ENCODE data around the gene PACSIN1.

The PACSIN1 gene

GRCh38 chr6:34435916-34436315 is 30.0 kb upstream of the PACSIN1 start:
- no peak for TF ChIP-seq FOXP2 (optimal IDR thresholded peaks at IDR 0.05; ENCODE audit: control extremely low read depth, extremely low read length, insufficient read depth)
- TF ChIP-seq POLR2AphosphoS5 (IDR thresholded peaks at IDR 0.05; ENCODE audit: borderline replicate concordance, low read depth, low read length) = no peak
- TF ChIP-seq EZH2 (IDR thresholded peaks at IDR 0.05) = no peak
- Histone ChIP-seq H3K36me3 (ENCODE audit: insufficient read depth, low read length) (no peaks in the 10 kb centered on the region), H3K9me3 (ENCODE audit: low read depth, low read length) (no peaks in the 10 kb centered on the region), H3K4me3 (no peak overlapping the region), H3K27ac (no peak overlapping the region), H3K9ac (ENCODE audit: insufficient read length) (no peak overlapping the region)
- DNase-seq (ENCODE audit: low read depth, low spot score) = no peak

GRCh38 chr6:34436803-34437643 is 28.9 kb upstream of the PACSIN1 start:
- no peak overlapping the region for H3K27ac ChIP-seq
- TF ChIP-seq FOXP2 (optimal IDR thresholded peaks at IDR 0.05; ENCODE audit: control extremely low read depth, extremely low read length, insufficient read depth) = no peak
- no peak for TF ChIP-seq EZH2 (IDR thresholded peaks at IDR 0.05)
- TF ChIP-seq POLR2AphosphoS5 (IDR thresholded peaks at IDR 0.05; ENCODE audit: borderline replicate concordance, low read depth, low read length) = no peak
- H3K36me3 ChIP-seq (ENCODE audit: insufficient read depth, low read length) = no peaks in the 10 kb centered on the region
- no peak overlapping the region for H3K9ac ChIP-seq (ENCODE audit: insufficient read length)
- H3K9me3 ChIP-seq (ENCODE audit: low read depth, low read length) = no peaks in the 10 kb centered on the region
- no peak overlapping the region for H3K4me3 ChIP-seq
- DNase-seq (ENCODE audit: low read depth, low spot score) = no peak

- Histone ChIP-seq H3K4me3 (no peak overlapping the region), H3K36me3 (ENCODE audit: insufficient read depth, low read length) (no peaks in the 10 kb centered on the region), H3K27ac (no peak overlapping the region), H3K9ac (ENCODE audit: insufficient read length) (no peak overlapping the region), H3K9me3 (ENCODE audit: low read depth, low read length) (no peaks in the 10 kb centered on the region)
- TF ChIP-seq POLR2AphosphoS5 (IDR thresholded peaks at IDR 0.05; ENCODE audit: borderline replicate concordance, low read depth, low read length) = no peak
- TF ChIP-seq FOXP2 (optimal IDR thresholded peaks at IDR 0.05; ENCODE audit: control extremely low read depth, extremely low read length, insufficient read depth) = no peak
- TF ChIP-seq EZH2 (IDR thresholded peaks at IDR 0.05) = no peak
- no peak for DNase-seq (ENCODE audit: low read depth, low spot score)
Measured at GRCh38 chr6:34437644-34437970, 28.3 kb upstream of the PACSIN1 start.

- H3K9me3 ChIP-seq (ENCODE audit: low read depth, low read length) = no peaks in the 10 kb centered on the region
- no peak overlapping the region for H3K4me3 ChIP-seq
- no peaks in the 10 kb centered on the region for H3K36me3 ChIP-seq (ENCODE audit: insufficient read depth, low read length)
- H3K9ac ChIP-seq (ENCODE audit: insufficient read length) = no peak overlapping the region
- H3K27ac ChIP-seq = no peak overlapping the region
- TF ChIP-seq POLR2AphosphoS5 (IDR thresholded peaks at IDR 0.05; ENCODE audit: borderline replicate concordance, low read depth, low read length) = no peak
- no peak for TF ChIP-seq FOXP2 (optimal IDR thresholded peaks at IDR 0.05; ENCODE audit: control extremely low read depth, extremely low read length, insufficient read depth)
- TF ChIP-seq EZH2 (IDR thresholded peaks at IDR 0.05) = no peak
- DNase-seq (ENCODE audit: low read depth, low spot score) = no peak
Measured at GRCh38 chr6:34438705-34439104, 27.2 kb upstream of the PACSIN1 start.

- Histone ChIP-seq H3K9ac (ENCODE audit: insufficient read length) (no peak overlapping the region), H3K27ac (no peak overlapping the region), H3K4me3 (no peak overlapping the region), H3K36me3 (ENCODE audit: insufficient read depth, low read length) (no peaks in the 10 kb centered on the region), H3K9me3 (ENCODE audit: low read depth, low read length) (no peaks in the 10 kb centered on the region)
- DNase-seq (ENCODE audit: low read depth, low spot score) = no peak
- no peak for TF ChIP-seq POLR2AphosphoS5 (IDR thresholded peaks at IDR 0.05; ENCODE audit: borderline replicate concordance, low read depth, low read length)
- no peak for TF ChIP-seq FOXP2 (optimal IDR thresholded peaks at IDR 0.05; ENCODE audit: control extremely low read depth, extremely low read length, insufficient read depth)
- no peak for TF ChIP-seq EZH2 (IDR thresholded peaks at IDR 0.05)
Measured at GRCh38 chr6:34439442-34439841, 26.4 kb upstream of the PACSIN1 start.

- DNase-seq (ENCODE audit: low read depth, low spot score) = no peak
Measured at GRCh38 chr6:34441526-34441925, 24.4 kb upstream of the PACSIN1 start.

GRCh38 chr6:34445313-34445860 is 20.5 kb upstream of the PACSIN1 start:
- H3K9ac ChIP-seq (ENCODE audit: insufficient read length) = no peak overlapping the region
- H3K4me3 ChIP-seq = no peak overlapping the region
- no peaks in the 10 kb centered on the region for H3K9me3 ChIP-seq (ENCODE audit: low read depth, low read length)
- H3K36me3 ChIP-seq (ENCODE audit: insufficient read depth, low read length) = no peaks in the 10 kb centered on the region
- no peak for TF ChIP-seq FOXP2 (optimal IDR thresholded peaks at IDR 0.05; ENCODE audit: control extremely low read depth, extremely low read length, insufficient read depth)
- TF ChIP-seq EZH2 (IDR thresholded peaks at IDR 0.05) = no peak
- TF ChIP-seq POLR2AphosphoS5 (IDR thresholded peaks at IDR 0.05; ENCODE audit: borderline replicate concordance, low read depth, low read length) = no peak
- no peak for DNase-seq (ENCODE audit: low read depth, low spot score)
- H3K27ac ChIP-seq = no peak overlapping the region

More at GRCh38 chr6:34441526-34441925, 24.4 kb upstream of the PACSIN1 start:
- Histone ChIP-seq H3K9ac (ENCODE audit: insufficient read length) (no peak overlapping the region), H3K27ac (no peak overlapping the region), H3K36me3 (ENCODE audit: insufficient read depth, low read length) (no peaks in the 10 kb centered on the region), H3K9me3 (ENCODE audit: low read depth, low read length) (no peaks in the 10 kb centered on the region), H3K4me3 (no peak overlapping the region)
- no peak for TF ChIP-seq POLR2AphosphoS5 (IDR thresholded peaks at IDR 0.05; ENCODE audit: borderline replicate concordance, low read depth, low read length)
- TF ChIP-seq FOXP2 (optimal IDR thresholded peaks at IDR 0.05; ENCODE audit: control extremely low read depth, extremely low read length, insufficient read depth) = no peak
- TF ChIP-seq EZH2 (IDR thresholded peaks at IDR 0.05) = no peak

- Histone ChIP-seq H3K36me3 (ENCODE audit: insufficient read depth, low read length) (no peaks in the 10 kb centered on the region), H3K9ac (ENCODE audit: insufficient read length) (no peak overlapping the region), H3K27ac (no peak overlapping the region), H3K9me3 (ENCODE audit: low read depth, low read length) (no peaks in the 10 kb centered on the region), H3K4me3 (no peak overlapping the region)
- DNase-seq (ENCODE audit: low read depth, low spot score) = no peak
- no peak for TF ChIP-seq POLR2AphosphoS5 (IDR thresholded peaks at IDR 0.05; ENCODE audit: borderline replicate concordance, low read depth, low read length)
- TF ChIP-seq FOXP2 (optimal IDR thresholded peaks at IDR 0.05; ENCODE audit: control extremely low read depth, extremely low read length, insufficient read depth) = no peak
- TF ChIP-seq EZH2 (IDR thresholded peaks at IDR 0.05) = no peak
Measured at GRCh38 chr6:34447386-34447785, 18.5 kb upstream of the PACSIN1 start.

Data from SK-N-MC (cell line).